ENCODE measurements around the gene WDR59.
A peak's percentile ranks its signal among the peaks of the same experiment; 100 is the strongest.
"Not testable (repeated sequence)": the region's sequence is repeated elsewhere in the genome, so short reads cannot be mapped to it uniquely, and the experiment has no call there.

WDR59 gene

DNA sequence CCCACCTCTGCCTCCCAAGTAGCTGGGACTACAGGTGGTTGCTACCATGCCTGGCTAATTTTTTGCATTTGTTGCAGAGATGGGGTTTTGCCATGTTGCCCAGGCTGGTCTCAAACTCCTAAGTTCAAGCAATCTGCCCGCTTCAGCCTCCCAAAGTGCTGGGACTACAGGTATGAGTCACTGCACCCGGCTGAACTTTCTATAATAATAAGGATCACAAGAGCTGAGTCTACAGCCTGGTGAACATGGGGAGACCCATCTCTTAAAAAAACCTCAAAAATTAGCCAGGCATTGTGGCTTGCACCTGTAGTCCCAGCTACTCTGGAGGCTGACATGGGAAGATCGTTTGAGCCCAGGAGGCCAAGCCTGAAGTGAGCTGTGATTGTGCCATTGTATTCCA is 53.5 kb downstream of the WDR59 start:
- in situ Hi-C loops (cut with MboI; ENCODE audit: low pct_unique_long_range_greater_than_20kb, low sequenced_read_pairs), result no loop called here
- no peak for DNase-seq

DNA sequence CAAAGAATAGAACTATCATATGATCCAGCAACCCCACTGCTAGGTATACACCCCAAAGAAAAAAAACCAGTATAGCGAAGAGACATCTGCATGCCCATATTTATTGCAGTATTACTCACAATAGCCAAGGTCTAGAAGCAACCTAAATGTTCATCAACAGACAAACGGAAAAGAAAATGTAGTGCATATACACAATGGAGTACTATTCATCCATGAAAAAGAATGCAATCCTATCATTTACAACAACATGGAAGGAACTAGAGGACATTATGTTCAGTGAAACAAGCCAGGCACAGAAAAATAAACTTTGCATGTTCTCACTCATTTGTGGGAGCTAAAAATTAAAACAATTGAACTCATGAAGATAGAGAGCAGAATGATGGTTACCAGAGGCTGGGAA is 55.3 kb downstream of the WDR59 start:
- DNase-seq, result no peak
- in situ Hi-C loops (cut with MboI; ENCODE audit: low pct_unique_long_range_greater_than_20kb, low sequenced_read_pairs), result no loop called here

GRCh38 chr16:74926805-74927204 is 58.1 kb downstream of the WDR59 start:
- no peak for DNase-seq
- in situ Hi-C loops (cut with MboI; ENCODE audit: low pct_unique_long_range_greater_than_20kb, low sequenced_read_pairs), result no loop called here

GRCh38 chr16:74923766-74924460 is 61.0 kb downstream of the WDR59 start:
- DNase-seq, result no peak
- in situ Hi-C loops (cut with MboI; ENCODE audit: low pct_unique_long_range_greater_than_20kb, low sequenced_read_pairs), result no loop called here

- in situ Hi-C loops (cut with MboI; ENCODE audit: low pct_unique_long_range_greater_than_20kb, low sequenced_read_pairs), result no loop called here
Observed at GRCh38 chr16:74922150-74923138, 62.5 kb downstream of the WDR59 start.

DNA sequence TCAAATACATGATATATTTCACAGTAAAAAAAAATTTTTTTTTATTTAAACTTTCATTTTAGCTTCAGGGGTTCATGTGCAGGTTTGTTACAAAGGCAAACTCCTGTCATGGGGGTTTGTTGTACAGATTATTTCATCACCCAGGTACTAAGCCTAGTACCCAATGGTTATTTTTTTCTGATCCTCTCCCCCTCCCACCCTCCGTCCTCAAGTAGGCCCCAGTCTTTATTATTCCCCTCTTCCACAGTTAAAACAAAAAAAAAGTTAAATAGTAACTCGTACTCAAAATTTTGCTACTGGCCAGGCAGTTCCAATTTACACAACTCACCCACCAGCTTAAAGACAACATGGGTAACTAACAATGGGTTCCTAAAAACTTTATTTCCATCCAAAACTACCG is 63.9 kb downstream of the WDR59 start:
- no peak for DNase-seq
- in situ Hi-C loops (cut with MboI; ENCODE audit: low pct_unique_long_range_greater_than_20kb, low sequenced_read_pairs), result no loop called here

More at GRCh38 chr16:74922150-74923138, 62.5 kb downstream of the WDR59 start:
- DNase-seq, result no peak

DNA sequence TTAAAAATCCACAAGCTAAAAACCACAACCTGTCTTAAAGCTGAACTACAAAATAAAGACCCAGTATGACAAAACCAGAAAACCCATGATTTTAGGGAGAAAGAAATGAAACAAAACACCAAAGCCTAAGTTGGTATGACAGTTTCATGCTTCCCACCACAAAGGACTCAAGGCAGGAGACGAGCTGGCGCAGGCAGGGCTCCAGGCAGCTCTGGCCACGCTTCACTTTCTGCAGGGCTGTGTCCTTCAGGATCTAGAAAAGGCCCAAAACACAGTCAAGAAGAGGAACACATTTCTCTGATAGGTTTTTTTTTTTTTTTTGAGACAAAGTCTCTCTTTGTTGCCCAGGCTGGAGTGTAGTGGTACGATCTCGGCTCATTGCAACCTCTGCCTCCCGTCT is 75.3 kb downstream of the WDR59 start:
- DNase-seq, result no peak
- in situ Hi-C loops (cut with MboI; ENCODE audit: low pct_unique_long_range_greater_than_20kb, low sequenced_read_pairs), result no loop called here

DNA sequence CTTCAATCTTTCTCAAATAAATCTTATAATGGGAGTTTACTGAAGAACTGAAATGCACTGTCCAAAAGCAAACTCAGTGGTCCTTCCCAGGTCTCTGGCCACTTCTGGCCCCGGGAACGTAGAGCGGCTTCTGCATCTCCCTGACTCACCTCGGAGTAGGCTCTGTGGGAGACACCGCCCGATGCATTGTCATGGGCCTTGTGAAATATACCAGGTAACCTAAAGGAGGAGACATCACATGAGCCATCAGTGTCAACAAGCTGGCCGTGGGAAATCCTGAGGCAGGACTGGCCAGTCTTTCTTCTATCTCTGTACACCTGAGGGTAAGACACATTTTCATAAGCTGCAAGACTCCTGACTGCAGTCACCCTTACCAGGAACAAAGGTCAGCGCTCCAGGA is 76.2 kb downstream of the WDR59 start:
- DNase-seq; in situ Hi-C loops (cut with MboI; ENCODE audit: low pct_unique_long_range_greater_than_20kb, low sequenced_read_pairs): not testable (repeated sequence)

GRCh38 chr16:74903901-74904678 is 80.8 kb downstream of the WDR59 start:
- no peak for DNase-seq
- in situ Hi-C loops (cut with MboI; ENCODE audit: low pct_unique_long_range_greater_than_20kb, low sequenced_read_pairs), result no loop called here

DNA sequence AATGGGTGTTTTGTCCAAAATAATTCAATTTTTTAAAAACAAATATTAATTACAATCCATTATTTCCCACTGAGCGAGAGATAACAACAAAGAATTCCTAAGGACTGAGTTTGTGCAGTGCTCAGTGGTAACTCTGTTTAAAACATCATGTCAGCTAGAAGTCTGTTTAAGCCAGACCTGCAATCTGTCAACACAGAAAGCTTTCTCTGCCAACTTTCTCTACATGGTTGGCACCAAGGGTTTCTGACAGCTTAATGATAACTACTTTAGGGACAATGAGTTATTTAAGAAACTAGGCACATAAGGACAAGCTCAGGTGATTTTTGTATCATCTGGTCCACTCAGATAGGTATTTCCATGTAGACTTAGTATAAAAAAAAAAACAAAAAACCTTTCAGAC is 81.8 kb downstream of the WDR59 start:
- in situ Hi-C loops (cut with MboI; ENCODE audit: low pct_unique_long_range_greater_than_20kb, low sequenced_read_pairs), result no loop called here
- no peak for DNase-seq

DNA sequence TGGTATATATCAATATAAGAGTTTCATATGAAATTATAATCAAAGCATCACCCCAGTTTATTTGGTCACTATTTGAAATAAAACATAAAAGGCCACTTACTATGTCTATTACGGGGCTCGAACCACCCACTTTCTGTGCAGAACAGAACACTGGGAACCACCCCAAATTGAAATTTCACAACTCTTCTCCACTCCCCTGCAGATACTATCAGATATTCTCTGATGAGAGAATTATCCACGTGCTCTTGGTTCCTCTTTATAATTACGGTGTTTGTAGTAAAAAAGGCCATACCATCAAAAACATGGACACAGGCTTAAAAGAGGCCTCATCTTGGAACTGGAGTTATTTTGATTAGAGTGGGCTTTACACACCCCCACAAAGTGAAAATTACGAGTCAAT is 82.8 kb downstream of the WDR59 start:
- DNase-seq, result peak; percentile 3

GRCh38 chr16:74901606-74902005 is 83.3 kb downstream of the WDR59 start:
- in situ Hi-C loops (cut with MboI; ENCODE audit: low pct_unique_long_range_greater_than_20kb, low sequenced_read_pairs), result no loop called here
- no peak for DNase-seq

More for the DNA sequence above, 82.8 kb downstream of the WDR59 start:
- in situ Hi-C loops (cut with MboI; ENCODE audit: low pct_unique_long_range_greater_than_20kb, low sequenced_read_pairs), result no loop called here

DNA sequence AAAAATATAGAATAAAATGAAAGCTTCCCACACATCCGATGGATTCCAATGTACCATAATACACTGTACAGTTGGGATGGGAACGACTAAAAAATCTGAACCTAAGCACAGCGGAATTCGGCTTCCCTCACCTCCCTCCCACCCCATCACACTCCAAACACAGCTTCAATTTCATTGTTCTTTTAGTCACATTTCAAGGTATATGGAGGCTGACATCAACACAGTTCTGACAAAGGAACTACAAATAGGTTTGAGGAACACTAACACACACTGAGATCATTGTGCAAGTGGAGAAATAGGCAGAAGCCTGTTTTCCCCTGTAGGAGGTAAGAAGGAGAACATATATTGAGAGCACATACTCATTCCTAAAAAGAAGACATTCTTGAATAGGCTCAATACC is 85.1 kb downstream of the WDR59 start:
- DNase-seq, result no peak
- in situ Hi-C loops (cut with MboI; ENCODE audit: low pct_unique_long_range_greater_than_20kb, low sequenced_read_pairs), result no loop called here

DNA sequence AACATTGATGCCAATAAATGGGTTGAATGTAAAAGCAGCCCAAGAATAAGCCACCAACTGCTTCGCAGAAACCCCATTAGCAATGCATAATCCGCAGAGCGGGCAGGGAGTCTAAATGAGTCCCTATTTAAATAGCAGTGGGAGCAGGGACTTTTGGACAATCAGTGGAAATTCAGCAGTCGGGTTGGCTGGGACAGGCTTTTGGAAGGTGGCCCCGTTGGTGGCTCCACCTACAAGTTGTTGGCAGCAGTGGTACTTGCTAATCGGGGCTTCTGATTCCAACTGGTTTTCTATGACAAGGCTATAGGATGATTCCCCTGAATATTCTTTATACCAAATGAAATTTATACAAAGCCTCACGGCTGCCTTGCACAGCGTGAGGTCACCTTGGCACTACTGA is 86.3 kb downstream of the WDR59 start:
- in situ Hi-C loops (cut with MboI; ENCODE audit: low pct_unique_long_range_greater_than_20kb, low sequenced_read_pairs), result no loop called here
- no peak for DNase-seq

DNA sequence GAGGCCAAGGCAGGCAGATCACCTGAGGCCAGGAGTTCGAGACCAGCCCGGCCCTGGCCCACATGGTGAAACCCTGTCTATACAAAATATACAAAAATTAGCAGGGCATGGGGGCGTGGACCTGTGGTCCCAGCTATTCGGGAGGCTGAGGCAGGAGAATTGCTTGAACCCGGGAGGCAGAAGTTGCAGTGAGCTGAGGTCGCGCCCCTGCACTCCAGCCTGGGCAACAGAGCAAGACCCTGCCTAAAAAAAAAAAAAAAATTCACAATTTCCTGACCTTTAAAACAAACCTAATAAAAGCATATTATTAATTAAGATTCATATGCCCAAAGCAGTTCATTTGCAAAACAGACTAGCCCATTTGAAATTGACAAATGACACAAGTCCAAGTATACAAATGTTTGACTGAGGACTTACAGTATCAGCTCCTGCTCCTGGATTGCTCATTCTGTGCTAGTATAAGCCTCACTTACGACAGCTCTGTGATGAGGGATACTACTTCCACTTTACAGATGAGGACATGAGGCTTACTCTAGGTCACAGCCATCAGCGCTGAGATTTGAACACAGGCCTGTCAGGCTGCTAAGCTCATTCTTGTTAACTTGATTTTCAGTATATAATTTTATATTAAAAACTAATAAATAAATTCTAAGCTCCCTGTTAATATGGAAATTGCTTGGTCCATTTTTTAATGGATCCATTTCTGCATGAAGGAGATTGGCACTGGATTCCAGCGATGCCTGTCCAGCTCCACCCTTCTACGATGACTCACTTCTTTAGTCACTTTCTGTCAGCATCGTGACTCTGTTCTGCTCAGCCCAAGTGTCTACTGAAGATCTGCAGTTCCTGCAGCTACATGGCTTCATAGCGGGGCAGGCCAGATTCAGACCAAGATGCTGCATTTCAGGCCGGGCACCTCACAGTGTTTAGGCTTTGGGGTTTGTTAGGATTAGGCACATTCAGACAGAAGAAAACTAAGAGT is 88.2 kb downstream of the WDR59 start:
- DNase-seq, result no peak
- in situ Hi-C loops (cut with MboI; ENCODE audit: low pct_unique_long_range_greater_than_20kb, low sequenced_read_pairs), result no loop called here

- in situ Hi-C loops (cut with MboI; ENCODE audit: low pct_unique_long_range_greater_than_20kb, low sequenced_read_pairs), result no loop called here
- no peak for DNase-seq
Observed at GRCh38 chr16:74893541-74893940, 91.4 kb downstream of the WDR59 start.

DNA sequence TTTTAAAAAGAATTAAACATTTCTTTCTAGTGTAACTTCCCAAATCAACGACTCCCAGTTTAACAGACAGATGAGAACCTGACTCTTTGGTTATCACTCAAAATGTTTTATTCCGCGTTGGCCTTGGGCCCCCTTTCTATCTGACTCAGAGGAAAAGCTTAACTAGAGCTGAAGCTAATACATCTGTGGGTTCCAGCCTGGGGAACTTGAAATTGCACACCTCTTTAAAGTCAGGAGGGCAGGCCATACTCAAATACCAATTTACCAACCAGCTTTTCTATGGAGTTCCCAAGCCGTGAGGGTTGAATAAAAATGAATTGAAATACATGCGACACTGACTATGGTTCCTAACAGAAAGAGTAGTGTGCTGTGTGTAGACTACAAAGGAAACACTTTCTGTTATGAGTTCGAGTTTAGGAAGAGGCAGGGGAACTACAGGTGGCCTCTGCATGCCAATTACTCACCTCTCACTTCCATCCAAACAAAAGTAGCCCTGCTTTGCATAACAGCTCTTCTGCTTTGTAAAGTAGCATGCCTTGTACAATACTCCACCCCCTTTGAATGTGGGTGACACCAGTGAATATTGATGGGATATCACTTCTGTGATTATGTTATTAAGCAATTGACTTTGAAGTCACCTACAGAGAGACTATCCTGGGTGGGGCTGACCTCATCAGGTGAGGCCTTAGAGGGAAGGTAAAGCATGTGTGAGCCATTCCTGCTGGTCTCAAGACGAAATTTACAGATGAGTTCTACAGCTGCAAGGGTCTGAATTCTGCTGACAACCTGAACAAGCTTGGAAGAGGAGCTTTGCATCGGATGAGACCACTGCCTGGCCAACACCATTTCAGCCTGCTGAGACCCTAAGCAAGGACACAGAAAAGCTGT is 92.1 kb downstream of the WDR59 start:
- DNase-seq, result no peak
- in situ Hi-C loops (cut with MboI; ENCODE audit: low pct_unique_long_range_greater_than_20kb, low sequenced_read_pairs), result no loop called here

- no peak for DNase-seq
- in situ Hi-C loops (cut with MboI; ENCODE audit: low pct_unique_long_range_greater_than_20kb, low sequenced_read_pairs), result no loop called here
Observed at GRCh38 chr16:74888888-74889287, 96.0 kb downstream of the WDR59 start.

All from KBM-7 (cell line).